LNCAP (cell line): ENCODE data around the gene PFN1.

ENCODE experiments used
- TF ChIP-seq, protein P1 (sequence below): fragments of 450-650 bp; IDR thresholded peaks from 2 replicates; pipeline ENCODE4 v1.5.1; 2017; ENCODE audit warnings: mild to moderate bottlenecking

PFN1 gene

DNA sequence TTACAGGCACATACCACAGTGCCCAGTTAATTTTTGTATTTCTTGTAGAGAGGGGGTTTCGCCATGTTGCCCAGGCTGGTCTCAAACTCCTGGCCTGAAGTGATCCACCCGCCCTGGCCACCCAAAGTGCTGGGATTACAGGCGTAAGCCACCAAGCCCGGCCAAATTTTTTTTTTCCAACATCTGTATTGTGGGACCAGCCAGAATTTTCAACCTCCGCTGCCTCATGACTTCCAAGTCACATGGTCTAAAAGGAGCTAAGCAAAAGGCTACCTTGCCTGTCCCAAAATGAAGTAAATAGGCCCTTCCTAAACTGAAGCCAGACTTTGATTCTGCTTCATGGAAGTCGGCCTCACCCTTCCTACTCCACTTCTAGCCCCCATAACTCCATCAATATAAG is 23.5 kb upstream of the PFN1 start:
- TF ChIP-seq, protein P1, sequence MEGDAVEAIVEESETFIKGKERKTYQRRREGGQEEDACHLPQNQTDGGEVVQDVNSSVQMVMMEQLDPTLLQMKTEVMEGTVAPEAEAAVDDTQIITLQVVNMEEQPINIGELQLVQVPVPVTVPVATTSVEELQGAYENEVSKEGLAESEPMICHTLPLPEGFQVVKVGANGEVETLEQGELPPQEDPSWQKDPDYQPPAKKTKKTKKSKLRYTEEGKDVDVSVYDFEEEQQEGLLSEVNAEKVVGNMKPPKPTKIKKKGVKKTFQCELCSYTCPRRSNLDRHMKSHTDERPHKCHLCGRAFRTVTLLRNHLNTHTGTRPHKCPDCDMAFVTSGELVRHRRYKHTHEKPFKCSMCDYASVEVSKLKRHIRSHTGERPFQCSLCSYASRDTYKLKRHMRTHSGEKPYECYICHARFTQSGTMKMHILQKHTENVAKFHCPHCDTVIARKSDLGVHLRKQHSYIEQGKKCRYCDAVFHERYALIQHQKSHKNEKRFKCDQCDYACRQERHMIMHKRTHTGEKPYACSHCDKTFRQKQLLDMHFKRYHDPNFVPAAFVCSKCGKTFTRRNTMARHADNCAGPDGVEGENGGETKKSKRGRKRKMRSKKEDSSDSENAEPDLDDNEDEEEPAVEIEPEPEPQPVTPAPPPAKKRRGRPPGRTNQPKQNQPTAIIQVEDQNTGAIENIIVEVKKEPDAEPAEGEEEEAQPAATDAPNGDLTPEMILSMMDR, result no peak

DNA sequence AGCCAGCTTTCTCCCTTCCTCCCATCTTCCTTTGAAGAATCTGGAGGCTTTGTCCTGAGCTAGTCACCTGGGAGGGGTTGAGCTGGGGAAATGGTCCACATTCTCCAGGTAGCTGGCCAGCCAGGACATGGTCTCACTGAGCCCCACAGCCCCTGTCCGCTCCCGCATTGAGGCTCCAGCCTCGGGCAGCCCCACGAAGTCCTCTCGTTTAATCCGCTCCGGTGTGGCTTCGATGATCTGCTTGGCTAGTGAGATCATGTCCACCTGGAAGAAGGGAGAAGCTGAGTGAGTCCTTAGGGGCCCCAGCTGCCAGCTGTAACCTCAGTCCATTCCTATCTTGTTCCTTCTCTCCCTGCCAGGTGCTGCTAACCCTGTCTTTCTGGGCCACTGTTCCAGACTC is 21.9 kb upstream of the PFN1 start:
- TF ChIP-seq, protein P1, result no peak

DNA sequence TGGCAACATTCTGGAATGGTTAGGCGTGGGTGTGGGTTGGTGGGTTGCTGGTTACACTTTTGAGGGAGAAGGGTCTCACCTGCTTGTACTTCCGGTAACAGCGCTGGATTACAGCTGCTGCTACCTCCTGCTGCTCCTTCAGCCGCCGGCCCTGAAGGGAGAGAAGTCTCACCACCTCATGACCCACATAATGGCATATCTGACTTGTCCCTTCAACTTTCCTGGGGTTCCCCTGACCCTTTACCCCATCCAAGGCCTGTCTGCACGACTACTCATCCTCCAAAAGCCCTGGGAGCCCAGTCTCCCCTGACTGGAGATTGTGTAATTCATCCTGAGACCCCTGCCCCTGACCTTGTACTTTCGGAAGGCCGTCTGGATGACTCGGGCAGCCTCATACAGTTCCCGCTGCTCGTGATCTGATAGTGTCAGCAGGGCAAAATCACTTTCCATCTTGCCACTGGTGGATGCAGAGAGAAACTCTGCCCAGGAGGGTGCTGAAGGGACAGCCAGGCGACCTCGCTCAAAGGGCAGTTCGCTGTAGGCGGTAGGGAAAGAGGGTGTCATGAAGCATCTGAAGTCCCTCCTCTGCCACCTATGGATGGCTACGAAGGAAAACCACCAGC is 21.3 kb upstream of the PFN1 start:
- TF ChIP-seq, protein P1, result no peak

DNA sequence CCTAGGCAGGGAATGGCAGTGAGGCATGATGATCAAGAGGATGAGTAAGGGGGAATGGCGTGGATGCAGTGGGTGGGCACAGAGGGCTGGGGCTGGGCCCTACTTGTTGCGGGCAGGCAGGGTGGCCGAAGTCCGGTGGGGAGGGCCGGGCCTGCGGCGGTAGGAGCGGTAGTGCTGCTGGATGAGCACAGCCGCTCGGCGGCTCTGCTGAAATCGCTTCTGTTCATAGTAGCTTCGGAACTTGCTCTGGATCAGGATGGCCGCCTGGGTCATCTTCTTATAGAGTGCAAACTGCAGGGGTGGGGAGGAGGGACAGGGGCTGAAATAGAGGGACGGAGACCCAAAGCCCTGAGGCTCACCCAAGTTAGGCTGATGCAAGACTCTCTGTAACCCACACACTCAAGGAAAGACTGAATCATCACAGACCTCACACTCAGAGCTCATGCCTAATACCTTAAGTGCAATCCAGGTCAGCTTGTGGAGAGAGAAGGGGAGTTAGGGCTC is 20.8 kb upstream of the PFN1 start:
- TF ChIP-seq, protein P1, result no peak

DNA sequence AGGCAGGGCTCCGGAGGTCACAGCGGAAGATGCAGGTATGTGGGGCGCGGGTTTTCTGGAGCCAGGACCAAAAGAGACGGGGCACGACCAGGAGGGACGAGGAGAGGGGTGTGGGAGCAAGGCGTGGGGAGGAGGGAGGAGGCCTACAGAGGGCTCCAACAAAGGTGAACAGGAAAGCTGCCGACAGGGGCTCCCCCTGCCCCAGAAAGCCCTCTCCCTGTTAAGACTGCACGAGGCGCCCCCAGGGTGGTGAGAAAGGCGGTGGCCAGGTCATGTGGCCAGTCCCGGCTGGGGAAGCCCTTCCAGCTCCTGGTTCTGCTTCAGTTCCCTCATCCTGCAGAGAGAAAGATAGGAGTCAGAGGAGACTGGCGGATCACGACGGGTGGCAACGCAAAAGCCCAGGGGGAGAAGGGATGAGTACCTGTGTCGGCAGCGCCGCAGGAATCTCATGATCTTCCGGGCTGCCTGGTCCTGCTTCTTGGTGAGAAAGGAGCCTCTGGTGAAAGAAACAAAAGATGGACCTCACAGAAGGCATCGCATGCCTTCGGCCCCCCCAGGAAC is 20.2 kb upstream of the PFN1 start:
- TF ChIP-seq, protein P1, result no peak

DNA sequence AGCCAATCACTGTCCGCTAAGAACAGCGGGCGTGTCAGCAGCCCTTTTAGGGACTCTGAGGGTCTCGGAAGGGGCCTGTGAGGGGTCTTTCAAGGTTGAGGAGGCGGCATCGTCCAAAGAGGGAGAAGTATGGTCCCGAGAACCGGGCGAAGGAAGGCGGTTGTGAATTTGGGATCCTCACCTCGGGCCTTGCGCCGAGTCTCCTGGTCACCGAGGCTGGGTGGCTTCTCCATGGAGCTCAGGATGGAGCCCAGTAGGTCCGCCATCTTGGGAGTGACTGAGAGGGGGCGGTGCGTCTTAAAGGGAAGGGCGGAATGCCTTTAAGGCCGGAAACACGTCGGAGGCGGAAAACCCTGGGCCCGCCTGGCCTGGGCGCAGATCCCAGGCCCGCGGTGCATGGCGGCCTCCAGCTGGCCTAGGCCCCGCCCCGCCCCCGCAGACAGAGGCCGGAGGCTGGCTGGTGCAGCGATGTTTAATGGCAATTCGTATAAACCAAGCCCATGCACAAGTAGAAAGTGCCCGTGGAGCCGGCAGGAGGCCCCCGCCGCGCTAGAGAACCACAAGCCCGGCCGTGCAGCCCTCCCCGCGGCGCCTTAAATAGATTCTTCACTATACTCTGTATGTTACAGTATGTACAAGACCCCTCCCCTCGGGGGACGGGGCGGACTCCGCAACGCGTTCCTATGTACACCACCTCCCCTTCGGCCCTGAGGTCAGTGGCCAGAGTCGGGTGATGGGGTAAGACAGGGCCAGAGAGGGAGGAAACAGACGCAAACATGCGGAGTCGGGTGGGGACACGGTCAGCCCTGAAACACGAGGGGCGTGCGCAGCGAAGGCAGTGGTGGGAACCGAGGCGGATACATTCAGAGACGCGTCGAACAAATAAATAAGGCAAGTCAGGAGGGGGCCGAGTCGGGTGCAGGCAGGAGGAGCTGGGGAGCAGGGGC is 19.5 kb upstream of the PFN1 start, which contains the start of gene SPAG7:
SPAG7 (minus strand) TSS at position 279 of the 947 bp plus-strand sequence; CDS start at position 266, 13 bp downstream.
- TF ChIP-seq, protein P1, result no peak

DNA sequence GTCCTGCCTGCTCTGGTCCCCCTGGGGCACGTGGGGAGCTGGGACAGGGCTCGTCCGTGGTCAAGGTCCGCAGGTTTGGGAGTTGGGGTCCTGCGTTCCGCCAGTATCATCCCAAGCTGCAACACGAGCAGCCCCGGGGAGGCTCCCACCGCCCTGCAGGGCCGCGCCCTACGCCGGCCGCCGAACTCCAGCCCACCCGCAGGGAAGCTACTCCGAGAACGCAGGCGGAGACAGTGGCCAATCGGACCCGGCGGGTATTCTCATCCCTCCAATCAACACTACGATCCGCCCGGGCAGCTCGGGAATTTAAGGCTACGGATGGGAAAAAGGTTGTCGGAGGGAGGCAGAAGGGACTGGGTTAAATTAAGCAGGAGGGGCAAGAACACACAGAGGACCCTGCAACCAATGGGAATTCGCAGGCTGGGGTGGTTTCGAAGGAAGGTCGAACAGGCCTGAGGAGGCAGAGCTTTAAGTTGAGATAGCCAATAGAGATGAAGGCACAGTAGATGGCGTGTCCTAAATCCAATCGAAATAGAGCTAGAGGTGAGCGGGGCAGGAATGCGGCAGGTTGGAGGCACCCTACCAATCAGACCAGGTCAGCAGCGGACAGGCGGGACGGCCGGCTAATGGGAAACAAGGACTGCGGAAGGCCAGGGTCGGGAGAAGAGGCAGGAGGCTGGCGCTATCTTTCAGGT is 18.7 kb upstream of the PFN1 start:
- TF ChIP-seq, protein P1, result no peak
